HG03103 (cell line): Measurements from ENCODE around the gene PIP5K1B.
A peak's percentile ranks its signal among the peaks of the same experiment; 100 is the strongest.
"Not testable (repeated sequence)": the region's sequence is repeated elsewhere in the genome, so short reads cannot be mapped to it uniquely, and the experiment has no call there.

Experiments used
- ATAC-seq: cut with Tn5 transposase; IDR thresholded peaks from one replicate; pipeline ENCODE4 v1.9.1; 2021; ENCODE audit warnings: low read depth; ENCODE audit not compliant: unreplicated experiment

PIP5K1B gene, protein sequence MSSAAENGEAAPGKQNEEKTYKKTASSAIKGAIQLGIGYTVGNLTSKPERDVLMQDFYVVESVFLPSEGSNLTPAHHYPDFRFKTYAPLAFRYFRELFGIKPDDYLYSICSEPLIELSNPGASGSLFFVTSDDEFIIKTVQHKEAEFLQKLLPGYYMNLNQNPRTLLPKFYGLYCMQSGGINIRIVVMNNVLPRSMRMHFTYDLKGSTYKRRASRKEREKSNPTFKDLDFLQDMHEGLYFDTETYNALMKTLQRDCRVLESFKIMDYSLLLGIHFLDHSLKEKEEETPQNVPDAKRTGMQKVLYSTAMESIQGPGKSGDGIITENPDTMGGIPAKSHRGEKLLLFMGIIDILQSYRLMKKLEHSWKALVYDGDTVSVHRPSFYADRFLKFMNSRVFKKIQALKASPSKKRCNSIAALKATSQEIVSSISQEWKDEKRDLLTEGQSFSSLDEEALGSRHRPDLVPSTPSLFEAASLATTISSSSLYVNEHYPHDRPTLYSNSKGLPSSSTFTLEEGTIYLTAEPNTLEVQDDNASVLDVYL

DNA sequence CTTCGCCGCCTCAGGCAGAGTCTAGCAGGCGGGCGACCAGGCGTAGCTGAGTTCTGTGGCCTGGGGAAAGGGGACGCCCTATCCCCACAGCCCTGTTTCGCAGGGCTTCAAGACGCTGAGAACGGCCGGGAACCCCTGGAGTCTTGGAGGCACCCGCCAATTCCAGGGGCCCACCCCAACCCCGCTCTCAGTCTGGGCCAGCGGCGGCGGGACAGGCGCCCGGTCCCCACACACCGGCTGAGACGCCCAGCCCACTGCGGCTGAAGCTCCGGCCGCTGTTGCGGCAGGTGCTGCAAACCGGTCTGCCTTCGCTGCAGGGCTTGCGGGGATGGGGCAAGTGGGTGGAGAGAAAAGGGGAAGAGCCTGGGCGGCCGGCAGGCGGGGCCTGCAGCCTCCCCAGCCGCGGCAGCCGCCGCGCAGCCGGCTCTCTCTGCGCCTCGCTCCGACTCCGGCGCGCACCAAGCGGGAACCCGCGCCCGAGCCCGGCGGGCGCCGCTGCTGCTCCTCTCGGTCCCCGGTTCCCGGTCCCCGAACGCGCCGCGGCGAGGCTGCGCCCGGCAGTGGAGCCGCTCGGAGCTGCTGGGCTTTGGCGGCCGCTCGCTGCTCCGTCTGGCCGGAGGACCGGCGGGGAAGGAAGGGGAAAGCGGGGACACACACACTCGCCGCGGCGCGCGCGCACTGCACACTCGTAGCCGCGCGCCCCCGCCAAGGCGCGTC lies at the start of gene PIP5K1B:
Gene PIP5K1B, plus strand, starts transcription at position 427 of the 717 bp plus-strand sequence. CDS start 117,375 bp downstream, outside the sequence.
- peak; percentile 70 for ATAC-seq

DNA sequence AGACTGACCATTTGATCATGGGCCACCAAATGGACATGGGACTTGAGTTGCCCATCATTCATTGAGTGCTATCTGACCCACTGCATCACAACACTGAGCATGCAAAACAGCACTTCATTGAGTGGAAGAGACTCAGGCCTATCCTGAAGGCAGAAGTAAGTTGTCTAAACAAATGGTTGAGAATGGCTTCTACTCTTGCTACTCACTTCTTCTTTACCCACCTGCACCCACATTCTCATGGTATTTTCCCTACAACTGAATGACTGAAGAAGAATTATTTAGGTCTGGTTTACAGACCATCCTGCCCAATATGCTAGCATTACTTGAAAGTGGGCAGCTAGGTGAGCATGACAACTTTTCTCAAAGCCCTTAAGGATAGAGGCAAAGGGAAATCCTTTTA lies 41.0 kb upstream of the PIP5K1B start:
- no peak for ATAC-seq

DNA sequence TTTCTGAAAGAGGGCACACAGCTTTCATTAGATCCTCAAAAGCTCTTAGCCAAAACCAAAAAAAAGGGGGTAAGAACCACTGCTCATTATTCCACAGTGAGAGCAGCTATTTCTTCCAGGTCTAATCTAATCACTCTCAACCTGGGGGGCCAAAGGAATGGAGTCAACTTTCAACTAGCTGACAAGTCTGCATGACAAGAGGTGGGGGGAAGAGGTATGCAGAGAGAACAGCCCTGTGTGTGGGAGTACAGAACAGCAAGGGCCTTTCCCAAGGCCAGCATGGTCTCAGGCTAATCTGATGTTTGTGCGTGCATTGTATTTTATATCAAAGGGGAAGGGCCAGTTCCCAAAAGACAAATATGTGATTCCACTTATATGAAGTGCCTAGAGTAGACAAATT lies 36.9 kb upstream of the PIP5K1B start:
- ATAC-seq: no peak

DNA sequence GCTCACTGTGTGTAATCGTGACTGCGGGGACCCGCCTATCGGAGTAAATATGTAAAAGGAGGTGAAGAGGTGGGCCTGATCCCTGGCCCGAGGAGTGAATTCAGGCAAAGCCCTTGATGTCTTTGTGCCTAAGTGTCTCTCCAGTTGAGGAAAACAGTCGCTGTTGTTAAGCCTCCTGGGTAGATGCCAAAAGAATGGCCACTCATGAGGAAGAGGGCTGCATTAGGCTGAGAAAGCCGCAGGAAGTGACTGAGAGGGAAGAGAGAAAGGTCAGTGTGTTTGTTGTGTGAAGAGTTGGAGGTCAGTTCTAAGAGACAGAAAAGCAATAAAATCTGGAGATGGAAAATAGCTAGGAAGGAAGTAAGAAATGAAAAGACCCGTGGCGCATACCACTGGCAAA lies 35.8 kb upstream of the PIP5K1B start:
- ATAC-seq: no peak

DNA sequence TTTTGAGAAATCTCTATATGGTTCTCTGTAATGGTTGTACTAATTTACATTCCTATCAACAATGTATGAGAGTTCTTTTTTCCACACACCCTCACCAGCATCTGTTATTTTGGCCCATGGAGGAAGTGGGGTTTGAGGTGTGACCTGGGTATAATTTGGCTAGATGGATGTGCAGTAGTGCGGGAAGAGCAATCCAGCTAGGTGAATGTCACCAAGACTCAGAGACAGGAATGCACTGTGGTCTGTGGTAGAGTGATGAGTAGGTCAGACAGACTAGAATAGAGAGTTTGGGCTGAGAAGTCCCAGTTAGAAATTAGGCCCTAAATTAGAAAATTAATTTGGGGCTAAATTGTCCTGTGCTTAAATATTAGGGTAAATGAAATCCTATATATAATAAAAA lies 32.8 kb upstream of the PIP5K1B start:
- ATAC-seq: no peak

DNA sequence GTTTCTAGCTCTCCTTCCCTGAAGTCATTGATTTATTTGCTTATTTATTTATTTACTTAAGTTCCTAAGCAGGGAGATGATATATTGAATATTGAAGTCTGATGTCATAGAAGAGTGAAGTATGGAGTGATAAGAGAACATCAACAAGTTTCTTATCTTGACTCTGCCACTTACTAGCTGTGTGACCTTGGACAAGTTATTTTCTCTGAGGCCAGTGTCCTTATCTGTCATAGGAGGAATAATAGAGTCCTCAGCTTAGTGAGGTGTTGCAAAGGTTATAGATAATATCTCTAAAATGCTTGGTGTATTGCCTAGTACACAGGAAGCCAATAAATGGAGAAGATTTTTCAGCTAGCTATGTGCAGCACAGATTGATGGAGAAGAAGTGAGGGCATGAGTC lies 32.4 kb upstream of the PIP5K1B start:
- ATAC-seq: no peak

DNA sequence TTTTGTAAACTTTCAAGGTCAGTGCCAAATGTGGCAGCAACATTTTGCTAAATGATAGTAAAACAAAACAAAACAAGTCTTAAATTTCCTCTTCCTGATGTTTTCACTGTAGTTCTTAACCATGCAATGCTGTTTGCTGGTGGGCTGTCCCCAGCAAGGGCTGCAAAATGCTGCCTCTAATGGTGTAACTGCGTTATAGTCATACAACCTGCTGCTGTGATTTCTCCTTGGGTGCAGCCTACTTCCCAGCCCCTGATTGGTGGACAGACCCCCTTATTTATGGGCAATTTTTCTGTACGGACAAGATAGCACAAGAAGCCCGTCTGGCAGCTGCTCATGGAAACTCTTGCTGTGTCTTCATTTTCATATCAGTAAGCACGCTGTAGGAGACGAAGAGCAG lies 26.6 kb upstream of the PIP5K1B start:
- no peak for ATAC-seq

DNA sequence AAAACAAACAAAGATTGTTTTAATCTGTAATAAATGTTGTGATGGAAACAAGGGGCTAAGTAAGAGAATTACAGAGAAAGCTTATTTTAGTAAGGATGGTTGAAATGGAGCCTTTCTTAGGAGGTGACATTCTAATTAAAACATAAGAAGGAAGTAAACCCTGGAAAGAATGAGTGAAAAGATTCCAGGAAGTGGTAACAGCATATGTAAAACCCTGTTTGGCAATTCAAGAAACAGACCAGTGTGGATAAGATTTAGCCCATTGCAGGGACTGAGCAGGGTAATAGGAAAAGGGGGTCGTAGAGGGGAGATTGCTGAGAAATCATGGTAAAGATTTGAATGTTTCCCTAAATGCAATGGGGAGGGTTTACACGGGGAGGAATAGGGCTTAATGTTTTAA lies 21.6 kb upstream of the PIP5K1B start:
- ATAC-seq: no peak

DNA sequence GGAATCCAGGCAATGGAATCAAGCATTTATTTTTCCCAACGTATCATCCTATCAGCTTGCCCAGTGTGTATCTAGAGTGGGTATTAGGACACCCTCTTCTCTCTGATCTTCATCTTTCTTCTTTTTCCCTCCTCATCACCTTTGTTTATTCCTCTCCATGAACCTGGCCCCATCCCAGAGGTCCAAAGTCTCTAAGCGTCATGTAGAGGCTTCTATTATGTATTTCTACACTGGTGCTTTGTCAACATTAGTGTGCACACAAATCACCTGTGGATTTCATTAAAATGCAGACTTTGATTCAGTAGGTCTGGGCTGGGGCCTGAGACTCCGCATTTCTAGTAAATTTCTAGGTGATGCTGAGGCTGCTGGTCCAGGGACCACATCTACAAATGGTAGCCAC lies 19.8 kb upstream of the PIP5K1B start:
- no peak for ATAC-seq

DNA sequence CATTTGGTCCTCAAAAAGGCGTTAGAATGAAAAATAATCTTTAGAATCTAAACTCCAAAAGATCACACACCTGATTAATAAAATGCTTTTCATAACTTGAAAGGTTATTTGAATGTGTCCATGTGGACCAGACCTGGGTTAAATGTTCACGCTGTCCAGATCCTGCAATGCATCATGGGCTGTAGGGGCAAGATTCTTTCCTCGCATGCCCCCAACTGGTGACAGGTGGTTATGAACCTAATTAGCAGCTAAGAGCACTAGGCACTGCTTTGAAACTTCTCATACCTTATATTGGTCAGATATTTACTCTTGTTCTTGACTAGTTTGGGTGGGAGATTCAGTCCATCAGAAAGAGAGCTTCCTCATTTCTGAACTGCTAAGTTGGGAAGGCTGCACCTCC lies 19.3 kb upstream of the PIP5K1B start:
- ATAC-seq: peak; percentile 79

DNA sequence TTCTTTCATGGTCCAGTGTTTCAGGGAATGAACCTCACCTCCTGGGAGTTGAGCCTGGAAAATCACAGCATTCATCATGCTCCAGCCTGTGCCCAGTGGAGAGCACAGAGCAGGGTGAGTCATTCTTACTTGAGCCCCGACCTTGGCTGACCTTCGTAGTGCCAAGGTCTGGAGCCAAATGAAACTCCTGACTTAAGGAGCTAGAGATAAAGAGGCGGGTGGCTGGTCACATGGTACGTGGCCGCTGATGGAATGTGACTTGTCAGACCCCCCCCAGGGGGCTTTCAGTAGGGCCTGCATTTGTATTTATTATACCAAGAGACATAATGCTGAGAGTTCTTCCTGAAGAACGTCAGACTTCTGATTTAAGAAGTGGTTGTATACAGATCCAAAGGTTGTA lies 15.0 kb upstream of the PIP5K1B start:
- no peak for ATAC-seq

DNA sequence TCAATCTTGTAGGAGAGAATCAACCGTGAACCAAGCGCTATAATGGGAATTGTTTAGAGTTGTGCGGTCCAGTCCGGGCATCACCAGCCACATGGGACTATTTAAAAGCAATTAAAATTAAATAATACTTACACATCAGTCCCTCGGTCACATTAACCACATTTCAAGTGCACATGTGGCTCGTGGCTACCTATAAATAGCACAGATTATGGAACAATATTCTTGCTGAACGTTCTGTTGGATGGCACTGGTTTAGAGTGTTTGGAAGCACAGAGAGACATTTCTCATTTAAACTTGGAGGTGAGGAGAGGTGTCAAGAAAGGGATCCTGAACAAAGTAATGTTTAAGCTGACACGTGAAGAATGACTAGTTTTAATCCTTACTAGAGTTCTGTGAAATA lies 12.5 kb upstream of the PIP5K1B start:
- ATAC-seq: no peak

DNA sequence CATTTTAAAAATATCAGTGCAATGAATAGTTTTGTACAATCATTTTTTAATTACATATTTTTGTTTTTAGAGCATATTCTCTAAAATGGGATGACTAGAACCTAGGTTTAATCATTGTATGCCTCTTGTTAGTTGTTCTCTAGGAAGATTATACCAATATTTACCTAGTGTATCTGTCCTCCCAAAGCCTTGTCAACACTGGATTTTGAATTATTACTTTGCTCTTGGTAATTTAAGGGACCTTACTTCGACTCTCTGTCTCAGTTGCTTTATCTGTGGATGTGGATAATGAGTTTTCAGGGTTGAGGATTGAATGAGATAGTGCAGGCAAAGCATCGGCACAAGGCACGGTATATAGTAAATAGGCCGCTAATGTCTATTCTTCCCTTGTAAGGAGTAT lies 10.9 kb upstream of the PIP5K1B start:
- ATAC-seq: no peak

DNA sequence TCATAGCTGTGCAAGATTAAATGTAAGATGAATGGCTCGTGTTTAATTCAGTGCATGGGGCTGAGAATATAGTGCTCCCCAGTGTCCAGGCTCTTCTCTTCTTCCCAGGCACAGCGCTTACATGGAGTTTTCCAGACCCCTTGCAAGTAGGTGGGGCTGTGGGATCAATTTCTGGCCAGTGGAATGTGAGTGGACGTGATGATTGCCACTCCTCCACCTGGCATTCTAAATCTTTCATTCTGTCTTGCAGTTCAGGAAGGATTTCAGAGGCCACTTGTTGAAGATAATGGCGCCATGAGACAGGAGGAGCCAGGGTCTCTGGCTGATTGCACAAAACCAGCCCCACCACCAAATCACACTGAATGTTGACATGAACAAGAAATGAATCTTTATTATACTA lies 7.2 kb upstream of the PIP5K1B start:
- no peak for ATAC-seq

DNA sequence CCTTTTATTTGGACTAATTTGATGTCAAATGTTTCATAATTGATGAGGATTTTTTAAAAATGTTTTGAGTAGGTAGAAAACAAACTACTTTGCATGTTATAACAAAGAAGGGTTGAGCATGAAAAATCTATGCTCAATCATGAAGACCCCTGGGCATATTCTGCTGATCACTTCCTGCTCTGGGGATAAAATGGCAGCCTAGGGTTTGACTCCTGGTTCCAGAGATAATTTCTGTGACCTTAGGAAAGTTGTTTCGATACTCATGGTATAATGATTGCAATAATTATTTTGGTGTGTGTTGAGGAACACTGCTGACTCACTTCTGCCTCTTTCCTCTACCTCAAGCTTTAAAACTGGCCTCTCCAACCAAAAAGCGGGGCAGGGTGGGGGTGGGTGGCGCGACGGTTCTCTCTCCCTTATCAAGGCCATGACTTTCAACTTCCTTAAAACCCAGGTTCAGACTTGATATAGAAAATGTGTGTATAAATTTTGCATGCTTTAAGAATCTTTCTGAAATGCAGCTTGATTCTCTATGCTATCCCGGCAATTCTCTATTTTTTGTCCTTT lies 6.0 kb upstream of the PIP5K1B start:
- ATAC-seq: no peak

DNA sequence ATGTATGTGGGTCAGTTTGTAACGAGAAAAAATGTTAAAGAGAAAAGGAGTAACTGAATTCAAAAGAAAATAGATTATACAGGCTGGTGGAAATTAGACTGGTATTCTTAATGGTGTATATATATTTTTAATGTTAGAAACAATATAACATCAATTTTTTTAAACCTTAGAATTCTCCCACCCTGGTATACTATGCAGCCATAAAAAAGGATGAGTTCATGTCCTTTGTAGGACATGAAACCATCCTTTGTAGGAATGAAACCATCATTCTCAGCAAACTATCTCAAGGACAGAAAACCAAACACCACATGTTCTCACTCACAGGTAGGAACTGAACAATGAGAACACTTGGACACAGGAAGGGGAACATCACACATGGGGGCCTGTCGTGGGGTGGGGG lies 5.4 kb upstream of the PIP5K1B start:
- not testable (repeated sequence) for ATAC-seq

DNA sequence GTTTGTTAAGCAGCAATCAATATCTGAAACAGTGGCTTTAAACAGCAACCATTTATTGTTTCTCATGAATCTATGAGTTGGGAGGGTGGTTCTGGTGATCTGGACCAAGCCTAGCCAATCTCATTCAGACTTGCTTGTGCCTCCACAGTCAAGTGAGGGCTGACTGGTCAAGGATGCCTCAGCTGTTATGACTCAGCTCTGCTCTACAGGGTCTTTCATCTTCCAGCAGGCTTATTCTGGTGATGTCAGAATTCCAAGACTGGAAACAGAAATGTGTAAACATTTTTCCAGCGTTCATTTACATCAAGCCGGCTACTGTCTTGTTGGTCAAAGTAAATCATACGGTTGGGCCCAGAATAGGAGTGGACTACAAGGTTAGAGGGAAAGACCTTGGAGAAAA lies 2.5 kb upstream of the PIP5K1B start:
- ATAC-seq: no peak

DNA sequence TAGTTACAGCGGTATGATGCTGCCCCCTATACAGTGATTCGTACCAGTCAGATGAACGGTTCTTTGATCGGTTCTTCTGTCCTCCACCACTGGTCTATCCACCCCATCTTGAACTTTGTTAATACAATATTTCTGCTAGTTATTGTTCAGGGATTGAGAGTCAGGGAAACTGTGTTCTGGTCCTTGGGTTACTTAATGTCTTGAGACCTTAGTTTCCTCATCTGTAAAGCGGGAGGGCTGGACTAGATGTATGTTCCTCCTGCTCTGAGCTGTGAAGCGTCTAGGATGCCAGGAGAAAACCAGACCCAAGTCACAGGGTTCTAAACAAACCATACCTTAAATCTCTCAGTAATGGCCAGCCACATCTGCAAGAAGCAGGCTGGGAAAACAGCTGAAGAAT lies 1.4 kb upstream of the PIP5K1B start:
- ATAC-seq: no peak

DNA sequence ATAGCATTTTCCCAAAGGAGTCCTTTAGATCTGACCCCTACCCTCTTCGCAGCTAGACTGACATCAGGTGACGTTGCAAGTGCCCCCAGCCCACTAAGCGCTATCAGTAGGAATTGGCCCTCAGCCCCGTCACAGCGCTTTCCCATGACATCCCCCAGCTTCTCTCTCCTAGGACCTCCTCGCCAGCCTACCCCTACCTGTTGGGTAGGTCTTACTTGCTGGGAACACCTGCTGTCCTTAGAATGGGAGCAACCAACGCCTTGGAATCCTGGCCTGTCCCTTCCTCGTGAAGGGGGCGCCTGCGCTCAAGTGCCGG lies 584 bp upstream of the PIP5K1B start:
- ATAC-seq: no peak

DNA sequence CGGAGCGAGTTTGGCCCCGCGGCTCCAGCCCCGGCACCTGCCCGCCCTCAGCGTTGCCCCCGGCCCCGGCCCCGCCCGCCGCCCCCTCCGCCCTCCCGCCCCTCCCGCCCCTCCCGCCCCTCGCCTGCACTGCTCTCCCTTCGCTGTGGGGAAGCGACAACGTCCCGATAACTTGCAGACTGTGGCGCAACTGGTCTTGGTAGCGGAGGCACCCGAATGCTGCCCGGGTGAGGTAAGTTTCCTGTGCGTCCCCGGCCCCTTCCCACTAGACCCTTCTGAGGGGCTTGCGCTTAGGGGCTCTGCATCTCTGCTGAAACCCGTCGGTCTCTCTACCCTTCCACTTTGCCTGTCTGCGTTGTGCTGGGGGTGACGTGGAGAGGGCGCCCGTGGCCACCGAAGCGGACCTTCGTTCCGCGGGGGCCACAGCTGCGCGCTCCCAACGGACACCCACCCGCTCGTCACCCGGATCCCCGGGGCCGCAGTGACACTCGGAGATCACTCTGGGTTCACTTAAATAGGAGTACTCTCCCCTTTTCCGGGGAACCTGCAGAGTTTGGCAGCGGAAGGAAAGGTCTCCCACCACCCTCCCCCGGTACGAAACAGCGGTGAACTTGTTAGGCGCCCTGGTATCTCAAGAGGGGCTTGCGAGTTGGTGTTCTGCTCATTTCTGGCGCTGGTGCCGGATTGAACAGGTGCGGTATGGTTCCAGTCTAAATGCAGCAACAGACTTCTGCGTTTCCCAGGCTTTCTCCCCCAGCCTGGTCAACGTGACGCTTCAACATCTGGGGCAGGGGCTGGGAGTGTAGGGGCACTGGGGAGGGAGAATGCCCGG lies 707 bp downstream of the PIP5K1B start:
- ATAC-seq: no peak
